Ecto neural progenitor cell (in vitro differentiated cells): ENCODE data around the gene ZNF845.
"Not testable (repeated sequence)": the region's sequence is repeated elsewhere in the genome, so short reads cannot be mapped to it uniquely, and the experiment has no call there.

Experiments used
- DNase-seq: peaks from one replicate; pipeline ENCODE4 v3.0.0-alpha.2; 2018; ENCODE audit warnings: low spot score

ZNF845 gene

DNA sequence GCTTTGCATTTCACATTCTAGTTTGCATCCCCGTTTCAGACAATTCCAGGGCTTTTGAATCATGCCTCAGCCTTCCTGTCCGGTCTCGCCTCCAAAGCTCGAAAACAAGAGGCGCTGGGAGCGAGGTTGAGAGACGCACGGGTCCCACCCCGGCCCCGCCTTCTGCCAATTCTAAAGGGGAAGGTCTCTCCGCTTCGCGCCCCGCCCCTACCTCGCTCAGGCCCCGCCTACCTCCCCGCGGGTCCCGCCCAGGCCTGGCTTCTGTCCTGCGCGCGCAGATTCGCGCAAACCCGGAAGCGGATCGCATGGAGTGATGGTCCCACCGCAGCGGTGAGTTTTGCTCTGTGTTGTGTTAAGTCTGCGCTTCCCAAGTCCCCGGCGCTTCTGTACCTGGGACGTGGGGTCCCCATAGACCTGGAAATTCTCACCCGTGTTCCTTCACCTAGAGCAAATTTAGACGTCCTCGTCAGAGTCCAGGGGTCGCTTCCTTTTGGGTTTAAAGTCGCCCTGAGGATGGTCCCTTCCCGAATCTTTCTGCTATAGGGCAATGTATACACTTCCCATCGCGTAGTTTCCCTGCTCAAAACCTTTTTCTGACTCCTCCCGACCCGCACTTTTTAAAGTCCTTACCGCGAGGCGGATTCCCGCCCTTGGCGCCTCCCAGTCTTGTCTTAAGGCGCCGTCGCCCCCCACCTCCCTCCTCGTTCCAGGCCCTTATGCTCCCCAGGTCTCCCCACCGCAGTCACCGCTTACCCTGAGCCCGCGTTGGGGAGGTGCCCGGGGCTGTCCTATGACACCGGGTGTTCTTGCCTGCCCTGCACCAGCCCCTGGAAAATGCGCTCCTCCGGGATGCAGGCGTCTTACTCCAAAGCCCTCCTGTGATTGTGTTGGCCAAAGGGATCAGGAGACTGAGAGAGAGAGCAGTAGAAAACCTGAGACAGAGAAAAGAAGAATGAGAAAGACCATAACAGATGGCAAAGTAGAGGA lies at the start of gene ZNF845:
TSS of gene ZNF845 (plus strand) at position 287 of the 987 bp plus-strand sequence. CDS start 7,559 bp downstream, outside the sequence.
- DNase-seq, result peak; percentile 98

DNA sequence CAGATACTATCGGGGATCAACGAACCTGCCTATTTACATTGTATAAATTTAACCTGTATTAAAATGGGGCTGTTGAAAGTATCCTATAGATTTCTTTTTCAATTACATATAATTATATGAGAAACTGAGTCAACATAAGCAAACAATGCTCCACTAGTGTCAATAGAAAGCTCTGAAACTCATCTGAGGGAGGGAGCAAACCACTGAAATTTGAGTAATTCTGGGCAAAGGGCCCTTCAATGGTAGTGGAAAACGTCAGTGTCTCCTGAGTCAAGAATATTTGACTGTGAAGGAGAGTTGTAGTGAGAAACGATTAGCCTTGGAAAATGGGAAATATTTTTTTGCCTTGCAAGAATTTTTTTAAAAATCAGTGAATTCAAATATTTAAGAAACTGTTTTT lies 48.5 kb upstream of the ZNF845 start:
- no peak for DNase-seq

GRCh38 chr19:53290758-53291549 lies 42.6 kb upstream of the ZNF845 start:
- no peak for DNase-seq

GRCh38 chr19:53294786-53295441 lies 38.6 kb upstream of the ZNF845 start:
- no peak for DNase-seq

- not testable (repeated sequence) for DNase-seq
Measured at GRCh38 chr19:53301341-53301740, 32.2 kb upstream of the ZNF845 start.

- DNase-seq, result peak; percentile 64
Measured at GRCh38 chr19:53308339-53308811, 25.2 kb upstream of the ZNF845 start.

GRCh38 chr19:53311044-53311443 lies 22.5 kb upstream of the ZNF845 start:
- DNase-seq, result no peak

DNA sequence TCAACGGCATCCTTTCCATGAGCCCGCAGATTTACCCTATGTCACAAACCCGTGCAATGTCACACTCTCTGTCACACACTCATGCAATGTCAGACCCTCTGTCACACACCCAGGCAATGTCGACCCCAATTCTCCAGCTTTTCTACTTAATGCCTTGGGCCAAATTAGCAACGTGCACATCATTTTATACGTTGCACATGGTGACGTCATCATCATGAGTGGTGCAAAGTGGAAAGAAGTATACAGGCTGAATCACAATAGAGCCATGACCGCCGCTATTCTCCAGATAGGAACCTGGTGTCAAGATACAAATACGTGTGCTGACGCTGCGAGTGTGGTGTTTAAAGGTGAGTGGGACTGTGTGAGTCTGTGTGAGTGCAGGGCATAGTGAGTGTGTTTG lies 21.7 kb upstream of the ZNF845 start:
- DNase-seq, result no peak

DNA sequence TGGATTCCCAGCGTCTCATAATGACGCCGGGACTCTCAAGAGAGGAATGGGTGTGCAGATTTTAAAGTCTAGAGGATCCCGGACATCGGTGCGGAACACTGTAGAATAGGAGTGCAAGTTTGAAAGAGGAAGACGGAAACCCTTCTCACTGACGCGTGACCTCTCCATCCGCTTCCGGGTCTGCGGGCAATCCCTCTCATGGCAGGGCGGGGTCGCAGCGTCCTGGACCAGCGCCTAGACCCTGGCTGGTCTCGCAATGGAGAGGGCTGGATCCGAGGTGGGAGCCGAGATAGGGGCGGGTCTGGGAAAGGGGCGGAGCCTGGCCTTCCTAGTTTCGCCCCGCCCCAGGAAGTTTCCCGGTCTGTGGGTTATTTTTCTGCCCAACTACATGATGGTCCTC lies 4.6 kb upstream of the ZNF845 start:
- no peak for DNase-seq

- DNase-seq, result no peak
Measured at GRCh38 chr19:53332484-53332883, 1.1 kb upstream of the ZNF845 start.

DNA sequence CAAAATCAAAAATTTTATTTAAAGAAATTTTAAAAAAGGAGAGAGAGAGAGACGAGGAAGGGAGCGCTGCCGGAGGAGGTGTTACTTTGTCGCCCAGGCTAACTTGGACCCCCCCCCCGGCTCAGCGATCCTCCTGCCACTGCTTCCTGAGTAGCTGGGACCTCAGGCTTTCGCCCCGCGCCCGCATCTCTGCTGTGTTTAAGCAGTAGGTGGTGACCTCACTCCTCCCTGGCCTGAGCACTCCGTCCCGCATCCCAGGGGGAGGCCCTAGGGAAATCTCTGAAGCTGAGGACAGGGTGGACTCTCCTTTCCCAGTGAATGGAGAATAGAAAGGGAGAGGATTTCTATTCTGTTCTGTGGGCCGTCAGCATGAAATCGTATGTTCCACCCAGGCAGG lies 485 bp upstream of the ZNF845 start:
- peak; percentile 75 for DNase-seq

DNA sequence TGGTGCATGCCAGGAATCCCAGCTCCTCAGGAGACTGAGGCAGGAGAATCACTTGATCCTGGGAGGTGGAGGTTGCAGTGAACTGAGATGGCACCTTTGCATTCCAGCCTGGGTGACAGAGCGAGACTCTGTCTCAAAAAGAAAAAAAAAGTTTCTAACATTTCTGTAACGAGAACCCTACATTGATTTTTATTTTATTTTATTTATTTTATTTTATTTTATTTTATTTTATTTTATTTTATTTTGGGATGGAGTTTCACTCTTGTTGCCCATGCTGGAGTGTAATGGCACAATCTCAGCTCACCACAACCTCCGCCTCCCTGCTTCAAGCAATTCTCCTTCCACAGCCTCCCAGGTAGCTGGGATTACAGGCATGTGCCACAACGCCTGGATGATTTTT lies 10.9 kb downstream of the ZNF845 start:
- not testable (repeated sequence) for DNase-seq

DNA sequence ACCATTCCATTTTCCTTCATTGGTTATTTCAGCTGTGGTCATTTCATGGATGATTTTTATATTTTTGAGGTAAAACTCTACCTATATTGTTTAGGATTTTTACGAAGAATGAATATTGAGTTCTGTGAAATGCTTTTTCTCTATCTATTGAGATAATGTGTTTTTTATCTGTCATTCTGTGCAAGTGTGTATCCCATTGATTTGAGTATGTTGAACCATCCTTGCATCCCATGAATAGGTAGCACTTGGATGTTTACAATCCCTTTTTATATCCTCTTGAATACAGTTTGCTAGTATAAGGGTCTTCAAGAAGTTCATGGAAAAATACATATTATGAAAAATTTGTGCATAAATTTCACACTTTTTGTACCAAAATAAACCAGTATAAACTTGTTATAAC lies 22.2 kb downstream of the ZNF845 start:
- no peak for DNase-seq

DNA sequence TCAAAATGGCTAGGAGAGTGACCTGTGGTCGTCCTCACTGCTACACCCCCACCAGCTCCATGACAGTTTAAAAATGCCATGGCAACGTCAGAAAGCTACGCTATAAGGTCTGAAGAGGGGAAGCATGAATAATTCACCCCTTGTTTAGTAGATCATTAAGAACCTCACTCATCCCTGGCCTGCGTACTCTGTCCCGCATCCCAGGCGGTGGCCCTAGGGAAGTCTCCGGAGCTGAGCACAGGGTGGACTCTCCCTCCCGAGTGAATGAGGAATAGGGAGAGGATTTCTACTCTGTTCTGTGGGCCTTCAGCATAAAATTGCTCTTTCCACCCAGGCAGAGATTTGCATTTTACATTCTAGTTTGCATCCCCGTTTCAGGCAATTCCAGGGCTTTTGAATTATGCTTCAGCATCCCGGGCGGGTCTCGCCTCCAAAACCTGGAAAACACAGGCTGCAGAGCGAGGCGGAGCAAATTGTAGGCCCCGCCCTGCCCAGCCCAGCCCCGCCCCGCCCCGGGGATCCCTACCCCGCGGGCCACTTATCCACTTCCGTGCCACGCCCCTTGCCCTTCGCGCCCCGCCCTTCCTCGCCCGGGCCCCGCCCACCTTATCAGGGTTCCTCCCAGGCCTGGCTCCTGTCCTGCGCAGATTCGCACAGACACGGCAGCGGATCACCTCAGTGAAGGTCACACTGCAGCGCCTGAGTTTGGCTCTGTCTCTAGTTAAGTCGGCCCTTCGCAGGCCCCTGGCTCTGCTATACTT lies 24.5 kb downstream of the ZNF845 start:
- DNase-seq, result no peak

DNA sequence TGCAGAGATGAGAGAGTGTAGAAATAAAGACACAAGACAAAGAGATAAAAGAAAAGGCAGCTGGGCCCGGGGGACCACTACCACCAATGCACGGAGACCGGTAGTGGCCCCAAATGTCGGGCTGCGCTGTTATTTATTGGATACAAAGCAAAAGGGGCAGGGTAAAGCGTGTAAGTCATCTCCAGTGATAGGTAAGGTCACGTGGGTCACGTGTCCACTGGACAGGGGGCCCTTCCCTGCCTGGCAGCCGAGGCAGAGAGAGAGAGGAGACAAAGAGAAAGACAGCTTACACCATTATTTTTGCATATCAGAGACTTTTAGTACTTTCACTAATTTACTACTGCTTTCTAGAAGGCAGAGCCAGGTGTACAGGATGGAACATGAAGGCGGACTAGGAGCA lies 26.5 kb downstream of the ZNF845 start:
- not testable (repeated sequence) for DNase-seq

DNA sequence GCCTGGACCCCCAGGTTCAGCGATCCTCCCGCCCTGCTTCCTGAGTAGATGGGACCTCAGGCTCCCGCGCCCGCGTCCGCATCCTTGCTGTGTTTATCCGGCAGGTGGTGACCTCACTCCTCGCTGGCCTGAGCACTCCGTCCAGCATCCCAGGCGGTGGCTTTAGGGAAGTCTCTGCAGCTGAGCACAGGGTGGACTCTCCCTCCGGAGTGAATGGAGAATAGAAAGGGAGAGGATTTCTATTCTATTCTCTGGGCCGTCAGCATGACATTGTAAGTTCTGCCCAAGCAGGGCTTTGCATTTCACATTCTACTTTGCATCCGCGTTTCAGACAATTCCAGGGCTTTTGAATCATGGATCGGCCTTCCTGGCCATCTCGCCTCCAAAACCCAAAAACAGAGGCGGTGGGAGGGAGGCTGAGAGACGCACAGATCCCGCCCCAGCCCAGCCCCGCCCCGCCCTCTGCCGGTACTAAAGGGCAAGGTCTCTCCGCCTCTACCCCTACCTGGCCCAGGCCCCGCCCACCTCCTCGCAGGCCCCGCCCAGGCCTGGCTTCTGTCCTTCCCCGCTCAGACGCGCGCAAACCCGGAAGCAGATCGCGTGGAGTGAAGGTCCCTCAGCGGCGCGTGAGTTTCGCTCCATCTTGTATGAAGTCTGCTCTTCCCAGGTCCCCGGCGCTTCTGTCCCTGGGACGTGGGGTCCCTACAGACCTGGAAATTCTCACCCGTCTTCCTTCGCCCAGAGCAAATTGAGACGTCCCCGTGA lies 31.8 kb downstream of the ZNF845 start, which contains the start of gene ZNF525:
TSS of gene ZNF525 (plus strand) at position 572 of the 765 bp plus-strand sequence. CDS start 6,577 bp downstream, outside the sequence.
- peak; percentile 91 for DNase-seq

DNA sequence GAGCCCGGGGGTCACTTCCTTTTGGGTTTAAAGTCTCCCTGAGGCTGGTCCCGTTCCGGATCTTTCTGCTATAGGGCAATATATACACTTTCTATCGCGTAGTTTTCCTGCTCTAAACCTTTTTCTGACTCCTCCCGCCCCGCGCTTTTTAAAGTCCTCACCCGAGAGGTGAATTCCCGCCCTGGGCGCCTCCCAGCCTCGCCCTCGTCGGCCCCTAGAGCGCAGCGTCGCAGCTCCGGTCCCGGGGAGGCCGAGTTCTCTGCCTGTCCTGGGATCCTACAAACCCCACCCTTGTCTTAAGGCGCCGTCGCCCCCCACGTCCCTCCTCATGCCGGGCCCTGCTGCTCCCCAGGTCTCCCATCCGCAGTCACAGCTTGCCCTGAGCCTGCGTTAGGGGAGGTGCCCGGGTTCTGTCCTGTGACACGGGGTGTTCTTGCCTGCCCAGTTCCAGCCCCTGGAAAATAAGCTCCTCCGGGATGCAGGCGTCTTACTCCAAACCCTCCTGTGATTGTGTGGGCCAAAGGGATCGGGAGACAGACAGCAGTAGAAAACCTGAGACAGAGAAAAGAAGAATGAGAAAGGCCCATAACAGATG lies 32.4 kb downstream of the ZNF845 start:
- peak; percentile 57 for DNase-seq

GRCh38 chr19:53372196-53372595 lies 38.6 kb downstream of the ZNF845 start:
- DNase-seq, result no peak

- DNase-seq, result no peak
Measured at GRCh38 chr19:53374288-53374687, 40.7 kb downstream of the ZNF845 start.

GRCh38 chr19:53374743-53375142 lies 41.2 kb downstream of the ZNF845 start:
- DNase-seq, result no peak
